SK-N-SH treated with all-trans-retinoic acid at 6 μM for 48 hours (cell line): ENCODE results near the gene ARL6IP4.

Source experiments
- ATAC-seq: fragments of 200-7000 bp; cut with Tn5 transposase; 3 replicates; pipeline ENCODE4 v1.9.1; 2020; ENCODE audit warnings: mild to moderate bottlenecking, moderate library complexity
- ARNTL ChIP-seq: fragments of 450-650 bp; formaldehyde crosslinking; IDR thresholded peaks from 2 replicates; pipeline ENCODE4 v1.5.0; 2020; ENCODE audit warnings: low read depth, mild to moderate bottlenecking, moderate library complexity, borderline replicate concordance
- BACH2 ChIP-seq: fragments of 250-450 bp; sonication (Bioruptor Pico); IDR thresholded peaks from 2 replicates; pipeline ENCODE4 v1.9.0; 2021; ENCODE audit warnings: mild to moderate bottlenecking, borderline replicate concordance
- CREB5 ChIP-seq: fragments of 250-450 bp; sonication (Bioruptor Pico); IDR thresholded peaks from 2 replicates; pipeline ENCODE4 v1.5.1; 2020; ENCODE audit warnings: low read depth, mild to moderate bottlenecking, moderate library complexity
- CSDC2 ChIP-seq: fragments of 250-450 bp; sonication (Bioruptor Pico); IDR thresholded peaks from 2 replicates; pipeline ENCODE4 v1.5.0; 2020; ENCODE audit warnings: mild to moderate bottlenecking, moderate library complexity
- CSRNP3 ChIP-seq: fragments of 250-450 bp; sonication (Bioruptor Pico); IDR thresholded peaks from 2 replicates; pipeline ENCODE4 v1.5.1; 2021; ENCODE audit warnings: mild to moderate bottlenecking, moderate library complexity
- ESRRG ChIP-seq: fragments of 250-450 bp; sonication (Bioruptor Pico); IDR thresholded peaks from 2 replicates; pipeline ENCODE4 v1.6.1; 2021; ENCODE audit warnings: mild to moderate bottlenecking
- GLIS3 ChIP-seq: fragments of 250-450 bp; sonication (Bioruptor Pico); IDR thresholded peaks from 2 replicates; pipeline ENCODE4 v1.5.0; 2020; ENCODE audit warnings: mild to moderate bottlenecking, moderate library complexity
- OSR1 ChIP-seq: fragments of 250-450 bp; sonication (Bioruptor Pico); IDR thresholded peaks from 2 replicates; pipeline ENCODE4 v1.8.0; 2022; ENCODE audit warnings: moderate library complexity, mild to moderate bottlenecking, inconsistent platforms
- POU6F1 ChIP-seq: fragments of 250-450 bp; sonication (Bioruptor Pico); IDR thresholded peaks from 2 replicates; pipeline ENCODE4 v1.8.0; 2021; ENCODE audit warnings: low read depth, mild to moderate bottlenecking, moderate library complexity, borderline replicate concordance
- PPARA ChIP-seq: fragments of 250-450 bp; sonication (Bioruptor Pico); IDR thresholded peaks from 2 replicates; pipeline ENCODE4 v1.5.0; 2020; ENCODE audit warnings: mild to moderate bottlenecking, borderline replicate concordance
- RARB ChIP-seq: fragments of 250-450 bp; sonication (Bioruptor Pico); IDR thresholded peaks from 2 replicates; pipeline ENCODE4 v1.8.0; 2021; ENCODE audit warnings: mild to moderate bottlenecking, moderate library complexity
- SNAI2 ChIP-seq: fragments of 250-450 bp; sonication (Bioruptor Pico); IDR thresholded peaks from 2 replicates; pipeline ENCODE4 v1.5.0; 2020; ENCODE audit warnings: mild to moderate bottlenecking, moderate library complexity
- TCF4 ChIP-seq: fragments of 250-450 bp; sonication (Bioruptor Pico); IDR thresholded peaks from 2 replicates; pipeline ENCODE4 v1.8.0; 2021; ENCODE audit warnings: mild to moderate bottlenecking, moderate library complexity, borderline replicate concordance
- TOX ChIP-seq: fragments of 250-450 bp; sonication (Bioruptor Pico); IDR thresholded peaks from 2 replicates; pipeline ENCODE4 v1.8.0; 2021; ENCODE audit warnings: mild to moderate bottlenecking, moderate library complexity, borderline replicate concordance
- TSHZ2 ChIP-seq: fragments of 250-450 bp; sonication (Bioruptor Pico); IDR thresholded peaks from 2 replicates; pipeline ENCODE4 v1.5.0; 2020; ENCODE audit warnings: mild to moderate bottlenecking, moderate library complexity
- ZC3H10 ChIP-seq: fragments of 250-450 bp; sonication (Bioruptor Pico); IDR thresholded peaks from 2 replicates; pipeline ENCODE4 v1.5.1; 2021; ENCODE audit warnings: mild to moderate bottlenecking, moderate library complexity
- ZFP3 ChIP-seq: fragments of 250-450 bp; sonication (Bioruptor Pico); IDR thresholded peaks from 2 replicates; pipeline ENCODE4 v1.5.0; 2020; ENCODE audit warnings: mild to moderate bottlenecking, moderate library complexity
- ZFP30 ChIP-seq: fragments of 450-650 bp; formaldehyde crosslinking; IDR thresholded peaks from 2 replicates; pipeline ENCODE4 v1.5.0; 2022; ENCODE audit warnings: mild to moderate bottlenecking, moderate library complexity
- ZNF565 ChIP-seq: fragments of 450-650 bp; formaldehyde crosslinking; conservative IDR thresholded peaks from 2 replicates; pipeline ENCODE4 v1.5.0; 2020; ENCODE audit warnings: low read depth, mild to moderate bottlenecking, moderate library complexity
- ZNF70 ChIP-seq: fragments of 450-650 bp; formaldehyde crosslinking; IDR thresholded peaks from 2 replicates; pipeline ENCODE4 v1.5.0; 2020; ENCODE audit warnings: mild to moderate bottlenecking, moderate library complexity

The ARL6IP4 gene

GRCh38 chr12:122969676-122970075 lies 10.8 kb upstream of the ARL6IP4 start:
- no peak for ATAC-seq
- TF ChIP-seq CREB5 (no peak), RARB (CRISPR knock-in tag) (no peak), ZC3H10 (no peak), OSR1 (CRISPR knock-in tag) (no peak), TCF4 (CRISPR knock-in tag) (peak; percentile 57), ZFP3 (no peak), BACH2 (CRISPR knock-in tag) (no peak)

- no peak for TF ChIP-seq GLIS3 (CRISPR knock-in tag)
- TF ChIP-seq, all 23 proteins: peak for 0
- ATAC-seq, result peak; percentile 89
Measured at GRCh38 chr12:122974274-122974891, 6.1 kb upstream of the ARL6IP4 start.

GRCh38 chr12:122974892-122975789 lies 5.3 kb upstream of the ARL6IP4 start, which contains the start of gene OGFOD2:
Gene OGFOD2, plus strand, starts transcription at chr12:122975244. Its CDS starts 8 bp downstream, at chr12:122975252.
- TF ChIP-seq CSDC2 (no peak), PPARA (no peak), BACH2 (CRISPR knock-in tag) (no peak), TCF4 (CRISPR knock-in tag) (no peak), OSR1 (CRISPR knock-in tag) (no peak), ARNTL (CRISPR knock-in tag) (no peak), ZFP30 (CRISPR knock-in tag) (no peak), ZNF565 (no peak), ZFP3 (no peak), SNAI2 (no peak), TSHZ2 (CRISPR knock-in tag) (no peak), POU6F1 (CRISPR knock-in tag) (no peak)
- ATAC-seq, result peak; percentile 92

- TF ChIP-seq ZC3H10 (no peak), POU6F1 (CRISPR knock-in tag) (no peak), CSRNP3 (no peak), SNAI2 (no peak), ZFP30 (CRISPR knock-in tag) (no peak), ARNTL (CRISPR knock-in tag) (no peak), CSDC2 (no peak), PPARA (no peak), ZNF70 (CRISPR knock-in tag) (no peak), ESRRG (CRISPR knock-in tag) (no peak), BACH2 (CRISPR knock-in tag) (no peak), TOX (CRISPR knock-in tag) (no peak), ZFP3 (no peak)
- no peak for ATAC-seq
Measured at GRCh38 chr12:122975790-122976647, 4.5 kb upstream of the ARL6IP4 start.
